Measurements from ENCODE around the gene DTX2. TPM values are rescaled to one million over a fixed set of nuclear protein-coding genes. Genes with fewer than 3 reads are reported as not detected.
"Not testable (repeated sequence)": the region's sequence is repeated elsewhere in the genome, so short reads cannot be mapped to it uniquely, and the experiment has no call there.

The DTX2 gene
- polyA plus RNA-seq, 2 donors = 46.2 to 171 TPM

GRCh38 chr7:76427635-76428034 lies 33.9 kb upstream of the DTX2 start:
- no peak overlapping the region for H3K4me3 ChIP-seq (ENCODE audit: low read depth in 1 of 2, low read length in 2 of 2)
- no peaks in the 10 kb centered on the region for H3K27me3 ChIP-seq (ENCODE audit: control insufficient read depth in 1 of 2, insufficient read depth in 2 of 2, low read length in 2 of 2)
- no peak overlapping the region for H3K27ac ChIP-seq (ENCODE audit: low read depth in 2 of 2, low read length in 1 of 2)
- H3K36me3 ChIP-seq (ENCODE audit: control insufficient read depth in 2 of 2, insufficient read depth in 2 of 2, low read length in 1 of 2) = no peaks in the 10 kb centered on the region
- WGBS, 2 donors = 86 to 90% methylated on average over 5 of the region's 5 CpGs
- peaks cover 0 to 2% of the 10 kb centered on the region in 2 donors for H3K4me1 ChIP-seq (ENCODE audit: control insufficient read depth in 2 of 2, insufficient read depth in 2 of 2, low read length in 1 of 2)
- H3K9me3 ChIP-seq (ENCODE audit: control insufficient read depth in 2 of 2, insufficient read depth in 1 of 2, low read depth in 1 of 2, low read length in 1 of 2) = no peaks in the 10 kb centered on the region

DNA sequence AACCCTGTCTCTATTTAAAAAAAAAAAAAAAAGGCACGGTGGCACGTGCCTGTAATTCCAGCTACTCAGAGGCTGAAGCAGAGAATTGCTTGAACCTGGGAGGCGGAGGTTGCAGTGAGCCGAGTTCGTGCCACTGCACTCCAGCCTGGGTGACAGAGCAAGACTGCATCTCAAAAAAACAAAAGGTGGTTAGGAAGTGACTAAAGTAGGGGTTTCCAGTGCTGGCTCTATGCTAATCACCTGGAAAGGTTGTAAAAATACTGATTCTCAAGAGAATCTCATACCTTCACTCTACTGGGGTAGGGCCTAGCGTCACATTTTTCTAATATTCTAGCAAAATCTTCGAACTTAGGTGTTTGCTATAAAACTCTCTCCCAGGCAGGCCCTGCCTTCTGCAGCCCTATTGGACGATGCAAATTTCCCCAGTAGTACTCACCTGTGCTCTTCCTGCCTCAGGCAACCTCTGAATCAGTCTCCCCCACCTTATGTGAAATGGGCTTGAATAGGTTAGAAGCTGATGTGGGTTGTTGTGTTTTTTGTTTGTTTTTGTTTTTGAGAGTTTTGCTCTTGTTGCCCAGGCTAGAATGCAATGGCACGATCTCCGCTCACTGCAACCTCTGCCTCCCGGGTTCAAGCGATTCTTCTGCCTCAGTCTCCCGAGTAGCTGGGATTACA lies 33.2 kb upstream of the DTX2 start:
- H3K4me3 ChIP-seq (ENCODE audit: low read depth in 1 of 2, low read length in 2 of 2) = no peak overlapping the region
- H3K36me3 ChIP-seq (ENCODE audit: control insufficient read depth in 2 of 2, insufficient read depth in 2 of 2, low read length in 1 of 2) = no peaks in the 10 kb centered on the region
- 88 to 93% methylated on average over 13 of the region's 13 CpGs for WGBS, 2 donors
- no peak overlapping the region for H3K27ac ChIP-seq (ENCODE audit: low read depth in 2 of 2, low read length in 1 of 2)
- H3K9me3 ChIP-seq (ENCODE audit: control insufficient read depth in 2 of 2, insufficient read depth in 1 of 2, low read depth in 1 of 2, low read length in 1 of 2) = no peaks in the 10 kb centered on the region
- peaks cover 0 to under 1% of the 10 kb centered on the region in 2 donors for H3K4me1 ChIP-seq (ENCODE audit: control insufficient read depth in 2 of 2, insufficient read depth in 2 of 2, low read length in 1 of 2)
- H3K27me3 ChIP-seq (ENCODE audit: control insufficient read depth in 1 of 2, insufficient read depth in 2 of 2, low read length in 2 of 2) = no peaks in the 10 kb centered on the region

- Histone ChIP-seq H3K36me3 (ENCODE audit: control insufficient read depth in 2 of 2, insufficient read depth in 2 of 2, low read length in 1 of 2) (no peaks in the 10 kb centered on the region), H3K27ac (ENCODE audit: low read depth in 2 of 2, low read length in 1 of 2) (no peak overlapping the region), H3K4me1 (ENCODE audit: control insufficient read depth in 2 of 2, insufficient read depth in 2 of 2, low read length in 1 of 2) (no peaks in the 10 kb centered on the region), H3K4me3 (ENCODE audit: low read depth in 1 of 2, low read length in 2 of 2) (no peak overlapping the region), H3K9me3 (ENCODE audit: control insufficient read depth in 2 of 2, insufficient read depth in 1 of 2, low read depth in 1 of 2, low read length in 1 of 2) (no peaks in the 10 kb centered on the region), H3K27me3 (ENCODE audit: control insufficient read depth in 1 of 2, insufficient read depth in 2 of 2, low read length in 2 of 2) (no peaks in the 10 kb centered on the region)
- 86% methylated on average over 18 of the region's 18 CpGs for WGBS, 2 donors
Observed at GRCh38 chr7:76428868-76429805, 32.4 kb upstream of the DTX2 start.

GRCh38 chr7:76430211-76430610 lies 31.3 kb upstream of the DTX2 start:
- WGBS, 2 donors = 93 to 95% methylated on average over 9 of the region's 9 CpGs
- H3K4me3 ChIP-seq (ENCODE audit: low read depth in 1 of 2, low read length in 2 of 2) = no peak overlapping the region
- H3K27ac ChIP-seq (ENCODE audit: low read depth in 2 of 2, low read length in 1 of 2) = no peak overlapping the region
- H3K27me3 ChIP-seq (ENCODE audit: control insufficient read depth in 1 of 2, insufficient read depth in 2 of 2, low read length in 2 of 2) = no peaks in the 10 kb centered on the region
- H3K9me3 ChIP-seq (ENCODE audit: control insufficient read depth in 2 of 2, insufficient read depth in 1 of 2, low read depth in 1 of 2, low read length in 1 of 2) = no peaks in the 10 kb centered on the region
- H3K36me3 ChIP-seq (ENCODE audit: control insufficient read depth in 2 of 2, insufficient read depth in 2 of 2, low read length in 1 of 2) = no peaks in the 10 kb centered on the region
- H3K4me1 ChIP-seq (ENCODE audit: control insufficient read depth in 2 of 2, insufficient read depth in 2 of 2, low read length in 1 of 2) = no peaks in the 10 kb centered on the region

- H3K27me3 ChIP-seq (ENCODE audit: control insufficient read depth in 1 of 2, insufficient read depth in 2 of 2, low read length in 2 of 2) = no peaks in the 10 kb centered on the region
- no peak overlapping the region for H3K27ac ChIP-seq (ENCODE audit: low read depth in 2 of 2, low read length in 1 of 2)
- no peaks in the 10 kb centered on the region for H3K36me3 ChIP-seq (ENCODE audit: control insufficient read depth in 2 of 2, insufficient read depth in 2 of 2, low read length in 1 of 2)
- WGBS, 2 donors = 90 to 98% methylated on average over 3 of the region's 3 CpGs
- no peak overlapping the region for H3K4me3 ChIP-seq (ENCODE audit: low read depth in 1 of 2, low read length in 2 of 2)
- no peaks in the 10 kb centered on the region for H3K4me1 ChIP-seq (ENCODE audit: control insufficient read depth in 2 of 2, insufficient read depth in 2 of 2, low read length in 1 of 2)
- no peaks in the 10 kb centered on the region for H3K9me3 ChIP-seq (ENCODE audit: control insufficient read depth in 2 of 2, insufficient read depth in 1 of 2, low read depth in 1 of 2, low read length in 1 of 2)
Observed at GRCh38 chr7:76430836-76431235, 30.7 kb upstream of the DTX2 start.

DNA sequence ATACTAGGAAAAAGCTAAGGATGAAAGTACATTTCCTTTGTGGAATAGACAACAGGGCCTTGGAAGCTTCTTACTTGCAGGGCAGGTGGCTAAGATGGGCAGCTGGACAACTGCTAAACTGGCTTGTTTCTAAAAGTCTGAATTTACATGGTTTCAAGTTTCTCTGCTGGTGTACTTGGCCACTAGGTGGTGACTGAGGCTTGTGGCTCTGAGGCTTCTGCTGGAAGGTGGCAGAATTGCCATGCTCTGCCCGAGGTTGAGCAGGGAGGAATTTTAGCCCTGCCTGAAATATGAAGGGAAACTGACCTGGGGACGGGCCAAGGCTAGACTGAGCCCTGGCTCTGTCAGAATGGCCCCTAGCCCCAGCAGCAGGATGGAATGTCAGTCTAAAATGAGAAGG lies 23.6 kb upstream of the DTX2 start:
- WGBS, 2 donors = 0% methylated on average over 1 of the region's 2 CpGs
- not testable (repeated sequence) for H3K9me3 ChIP-seq (ENCODE audit: control insufficient read depth in 2 of 2, insufficient read depth in 1 of 2, low read depth in 1 of 2, low read length in 1 of 2); H3K27ac ChIP-seq (ENCODE audit: low read depth in 2 of 2, low read length in 1 of 2)

DNA sequence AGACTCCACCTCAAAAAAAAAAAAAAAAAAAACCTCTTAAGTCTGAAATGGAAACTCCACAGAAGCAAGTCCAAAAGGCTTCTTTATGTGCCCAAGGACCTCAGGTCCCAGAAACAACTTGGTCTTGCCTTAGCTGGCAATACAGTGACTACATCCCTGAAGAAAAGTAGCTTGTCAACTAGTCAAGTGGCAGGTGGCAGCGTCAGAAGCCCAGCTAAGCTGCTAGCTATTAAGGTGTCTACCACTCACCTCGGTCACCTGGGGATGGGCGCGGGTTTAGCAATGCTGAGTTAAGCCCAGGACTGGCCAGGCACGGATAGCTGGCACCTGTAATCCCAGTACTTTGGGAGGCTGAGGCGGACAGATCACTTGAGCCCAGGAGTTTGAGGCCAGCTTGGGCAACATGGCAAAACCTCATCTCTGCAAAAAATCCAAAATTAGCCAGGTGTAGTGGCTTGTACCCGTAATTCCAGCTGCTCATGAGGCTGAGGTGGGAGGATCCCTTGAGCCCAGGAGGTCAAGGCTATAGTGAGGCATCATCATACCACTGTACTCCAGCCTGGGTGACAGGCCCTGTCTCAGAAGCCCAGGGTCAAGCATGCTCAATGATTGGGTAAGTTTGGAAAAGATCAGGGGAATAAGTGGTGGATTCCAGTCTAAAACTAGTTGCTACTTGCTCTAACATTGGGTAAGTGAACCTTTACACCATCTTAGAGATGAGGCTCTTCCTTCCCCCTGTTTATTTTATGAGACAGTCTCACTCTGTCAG lies 22.2 kb upstream of the DTX2 start:
- WGBS, 2 donors = 86 to 95% methylated on average over 4 of the region's 7 CpGs
- not testable (repeated sequence) for H3K36me3 ChIP-seq (ENCODE audit: control insufficient read depth in 2 of 2, insufficient read depth in 2 of 2, low read length in 1 of 2); H3K27ac ChIP-seq (ENCODE audit: low read depth in 2 of 2, low read length in 1 of 2); H3K4me1 ChIP-seq (ENCODE audit: control insufficient read depth in 2 of 2, insufficient read depth in 2 of 2, low read length in 1 of 2); H3K4me3 ChIP-seq (ENCODE audit: low read depth in 1 of 2, low read length in 2 of 2); H3K27me3 ChIP-seq (ENCODE audit: control insufficient read depth in 1 of 2, insufficient read depth in 2 of 2, low read length in 2 of 2); H3K9me3 ChIP-seq (ENCODE audit: control insufficient read depth in 2 of 2, insufficient read depth in 1 of 2, low read depth in 1 of 2, low read length in 1 of 2)

More for the DNA sequence above, 23.6 kb upstream of the DTX2 start:
- not testable (repeated sequence) for H3K4me1 ChIP-seq (ENCODE audit: control insufficient read depth in 2 of 2, insufficient read depth in 2 of 2, low read length in 1 of 2); H3K4me3 ChIP-seq (ENCODE audit: low read depth in 1 of 2, low read length in 2 of 2); H3K36me3 ChIP-seq (ENCODE audit: control insufficient read depth in 2 of 2, insufficient read depth in 2 of 2, low read length in 1 of 2); H3K27me3 ChIP-seq (ENCODE audit: control insufficient read depth in 1 of 2, insufficient read depth in 2 of 2, low read length in 2 of 2)

- not testable (repeated sequence) for H3K27ac ChIP-seq (ENCODE audit: low read depth in 2 of 2, low read length in 1 of 2); H3K4me3 ChIP-seq (ENCODE audit: low read depth in 1 of 2, low read length in 2 of 2); H3K27me3 ChIP-seq (ENCODE audit: control insufficient read depth in 1 of 2, insufficient read depth in 2 of 2, low read length in 2 of 2); H3K4me1 ChIP-seq (ENCODE audit: control insufficient read depth in 2 of 2, insufficient read depth in 2 of 2, low read length in 1 of 2); H3K9me3 ChIP-seq (ENCODE audit: control insufficient read depth in 2 of 2, insufficient read depth in 1 of 2, low read depth in 1 of 2, low read length in 1 of 2); H3K36me3 ChIP-seq (ENCODE audit: control insufficient read depth in 2 of 2, insufficient read depth in 2 of 2, low read length in 1 of 2)
- 93 to 97% methylated on average over 4 of the region's 4 CpGs for WGBS, 2 donors
Observed at GRCh38 chr7:76440404-76440803, 21.1 kb upstream of the DTX2 start.

DNA sequence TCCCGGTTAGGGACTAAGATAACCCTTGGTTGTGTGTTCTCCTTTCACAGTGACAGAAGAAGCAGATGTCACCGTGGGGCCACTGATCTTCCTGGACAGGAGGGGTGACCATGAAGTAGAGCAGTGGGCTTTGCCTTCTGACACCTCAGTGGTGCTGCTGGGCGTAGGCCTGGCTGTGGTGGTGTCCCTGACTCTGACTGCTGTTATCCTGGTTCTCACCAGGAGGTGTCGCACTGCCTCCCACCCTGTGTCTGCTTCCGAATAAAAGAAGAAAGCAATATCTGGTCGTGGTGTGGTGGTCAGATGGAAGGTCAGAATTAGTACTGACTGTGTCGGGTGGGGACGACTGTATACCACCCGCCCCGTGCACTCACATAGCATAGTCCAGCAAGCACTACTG lies 19.7 kb upstream of the DTX2 start:
- H3K36me3 ChIP-seq (ENCODE audit: control insufficient read depth in 2 of 2, insufficient read depth in 2 of 2, low read length in 1 of 2); H3K4me1 ChIP-seq (ENCODE audit: control insufficient read depth in 2 of 2, insufficient read depth in 2 of 2, low read length in 1 of 2); H3K27ac ChIP-seq (ENCODE audit: low read depth in 2 of 2, low read length in 1 of 2); H3K4me3 ChIP-seq (ENCODE audit: low read depth in 1 of 2, low read length in 2 of 2); H3K9me3 ChIP-seq (ENCODE audit: control insufficient read depth in 2 of 2, insufficient read depth in 1 of 2, low read depth in 1 of 2, low read length in 1 of 2); H3K27me3 ChIP-seq (ENCODE audit: control insufficient read depth in 1 of 2, insufficient read depth in 2 of 2, low read length in 2 of 2): not testable (repeated sequence)
- WGBS, 2 donors = 73 to 100% methylated on average over 1 to 2 of the region's 10 CpGs
